KMS-11 (cell line): ENCODE results near the gene TMEM47.

ENCODE experiments used
- H2AFZ ChIP-seq: fragments of 200-600 bp; sonication (generic); 2 replicates; pipeline ENCODE4 v1.6.1; 2016; ENCODE audit warnings: antibody characterized with exemption, mixed run types, low read depth
- H3K27ac ChIP-seq: fragments of 200-600 bp; sonication (generic); 2 replicates; pipeline ENCODE4 v1.6.1; 2016; ENCODE audit warnings: mild to moderate bottlenecking, mixed run types
- H3K27me3 ChIP-seq: fragments of 200-600 bp; sonication (generic); 2 replicates; pipeline ENCODE4 v1.6.1; 2017; ENCODE audit warnings: mild to moderate bottlenecking, low read depth, mixed run types, moderate library complexity; ENCODE audit not compliant: insufficient read depth
- H3K36me3 ChIP-seq: fragments of 200-600 bp; sonication (generic); 2 replicates; pipeline ENCODE4 v1.6.1; 2017; ENCODE audit warnings: mild to moderate bottlenecking, mixed run types; ENCODE audit not compliant: insufficient read depth
- H3K4me1 ChIP-seq: fragments of 200-600 bp; sonication (generic); 2 replicates; pipeline ENCODE4 v1.6.1; 2016; ENCODE audit warnings: mild to moderate bottlenecking, low read depth, mixed run types; ENCODE audit not compliant: poor library complexity, severe bottlenecking
- H3K4me2 ChIP-seq: fragments of 200-600 bp; sonication (generic); 2 replicates; pipeline ENCODE4 v1.7.0; 2016; ENCODE audit warnings: mild to moderate bottlenecking, mixed run types
- H3K4me3 ChIP-seq: fragments of 200-600 bp; sonication (generic); IDR thresholded peaks from 2 replicates; pipeline ENCODE4 v1.6.1; 2017; ENCODE audit warnings: low read depth, low read length, mixed read lengths; ENCODE audit not compliant: insufficient read depth
- H3K79me2 ChIP-seq: fragments of 200-600 bp; sonication (generic); 2 replicates; pipeline ENCODE4 v1.6.1; 2016; ENCODE audit warnings: low read depth, mixed run types; ENCODE audit not compliant: insufficient read depth
- H3K9ac ChIP-seq: fragments of 200-600 bp; sonication (generic); 2 replicates; pipeline ENCODE4 v1.6.1; 2016; ENCODE audit warnings: mild to moderate bottlenecking, mixed run types
- H4K20me1 ChIP-seq: fragments of 200-600 bp; sonication (generic); 2 replicates; pipeline ENCODE4 v1.6.1; 2016; ENCODE audit warnings: mild to moderate bottlenecking, mixed run types; ENCODE audit not compliant: insufficient read depth
- TF ChIP-seq, protein P1 (sequence below): fragments of 200-600 bp; sonication (generic); conservative IDR thresholded peaks from 2 replicates; pipeline ENCODE4 v1.6.1; 2017; ENCODE audit warnings: low read depth, mild to moderate bottlenecking, antibody characterized with exemption, low read length, moderate library complexity, mixed read lengths

The TMEM47 gene

DNA sequence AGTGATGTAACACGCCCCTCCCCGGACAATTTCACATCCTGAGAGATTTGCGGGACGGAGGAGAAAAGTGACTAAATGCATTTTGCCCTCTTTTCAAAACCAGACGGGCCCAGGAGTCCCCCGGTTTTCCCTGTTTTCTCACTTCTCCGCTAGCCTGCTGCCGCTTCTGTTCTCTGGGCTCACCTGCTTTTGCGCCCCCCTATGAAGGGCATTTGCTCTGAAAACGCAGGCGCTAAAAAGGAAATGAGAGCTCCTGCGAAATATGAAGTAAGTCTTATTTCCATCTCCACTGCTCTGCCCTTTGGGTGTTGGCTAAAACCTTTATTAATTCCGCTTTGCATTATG is 613 bp upstream of the TMEM47 start:
- H3K79me2 ChIP-seq: no peaks in the 10 kb centered on the region
- H3K9ac ChIP-seq: peak overlapping the region; percentile 42; the same call in 1 of the 2 replicates
- H3K4me3 ChIP-seq: no peak overlapping the region
- TF ChIP-seq, protein P1, sequence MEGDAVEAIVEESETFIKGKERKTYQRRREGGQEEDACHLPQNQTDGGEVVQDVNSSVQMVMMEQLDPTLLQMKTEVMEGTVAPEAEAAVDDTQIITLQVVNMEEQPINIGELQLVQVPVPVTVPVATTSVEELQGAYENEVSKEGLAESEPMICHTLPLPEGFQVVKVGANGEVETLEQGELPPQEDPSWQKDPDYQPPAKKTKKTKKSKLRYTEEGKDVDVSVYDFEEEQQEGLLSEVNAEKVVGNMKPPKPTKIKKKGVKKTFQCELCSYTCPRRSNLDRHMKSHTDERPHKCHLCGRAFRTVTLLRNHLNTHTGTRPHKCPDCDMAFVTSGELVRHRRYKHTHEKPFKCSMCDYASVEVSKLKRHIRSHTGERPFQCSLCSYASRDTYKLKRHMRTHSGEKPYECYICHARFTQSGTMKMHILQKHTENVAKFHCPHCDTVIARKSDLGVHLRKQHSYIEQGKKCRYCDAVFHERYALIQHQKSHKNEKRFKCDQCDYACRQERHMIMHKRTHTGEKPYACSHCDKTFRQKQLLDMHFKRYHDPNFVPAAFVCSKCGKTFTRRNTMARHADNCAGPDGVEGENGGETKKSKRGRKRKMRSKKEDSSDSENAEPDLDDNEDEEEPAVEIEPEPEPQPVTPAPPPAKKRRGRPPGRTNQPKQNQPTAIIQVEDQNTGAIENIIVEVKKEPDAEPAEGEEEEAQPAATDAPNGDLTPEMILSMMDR: no peak
- peaks cover 7% of the 10 kb centered on the region for H3K4me1 ChIP-seq
- no peak overlapping the region for H3K27ac ChIP-seq
- H3K4me2 ChIP-seq: peak overlapping the region; percentile 78
- no peaks in the 10 kb centered on the region for H3K36me3 ChIP-seq
- H4K20me1 ChIP-seq: no peaks in the 10 kb centered on the region
- no peaks in the 10 kb centered on the region for H3K27me3 ChIP-seq
- peak overlapping the region; percentile 78 for H2AFZ ChIP-seq

DNA sequence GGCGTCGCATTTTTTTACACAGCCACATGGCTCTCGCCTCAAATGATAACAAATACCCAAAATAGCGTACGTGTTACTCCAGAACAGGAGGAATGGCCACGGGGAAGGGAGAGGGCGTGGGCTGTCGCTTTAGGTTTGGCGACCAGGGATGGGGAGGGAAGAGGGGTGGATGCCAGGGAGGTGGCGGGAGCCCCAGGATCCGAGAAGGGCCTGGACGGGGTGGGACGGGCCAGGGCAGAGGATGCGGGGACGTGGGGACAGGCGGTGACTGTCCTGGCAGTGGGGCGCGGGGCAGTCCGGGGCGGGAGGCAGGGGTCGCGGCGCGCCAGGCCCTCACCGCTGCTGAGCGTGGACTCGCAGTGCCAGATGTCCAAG is 631 bp downstream of the TMEM47 start:
- Histone ChIP-seq H3K4me1 (peaks cover 7% of the 10 kb centered on the region), H4K20me1 (no peaks in the 10 kb centered on the region), H3K4me2 (peak overlapping the region; percentile 78), H3K27me3 (no peaks in the 10 kb centered on the region), H3K9ac (no peak overlapping the region), H3K36me3 (no peaks in the 10 kb centered on the region), H3K4me3 (no peak overlapping the region), H3K79me2 (no peaks in the 10 kb centered on the region), H3K27ac (no peak overlapping the region), H2AFZ (peak overlapping the region; percentile 54)
- TF ChIP-seq, protein P1: no peak

DNA sequence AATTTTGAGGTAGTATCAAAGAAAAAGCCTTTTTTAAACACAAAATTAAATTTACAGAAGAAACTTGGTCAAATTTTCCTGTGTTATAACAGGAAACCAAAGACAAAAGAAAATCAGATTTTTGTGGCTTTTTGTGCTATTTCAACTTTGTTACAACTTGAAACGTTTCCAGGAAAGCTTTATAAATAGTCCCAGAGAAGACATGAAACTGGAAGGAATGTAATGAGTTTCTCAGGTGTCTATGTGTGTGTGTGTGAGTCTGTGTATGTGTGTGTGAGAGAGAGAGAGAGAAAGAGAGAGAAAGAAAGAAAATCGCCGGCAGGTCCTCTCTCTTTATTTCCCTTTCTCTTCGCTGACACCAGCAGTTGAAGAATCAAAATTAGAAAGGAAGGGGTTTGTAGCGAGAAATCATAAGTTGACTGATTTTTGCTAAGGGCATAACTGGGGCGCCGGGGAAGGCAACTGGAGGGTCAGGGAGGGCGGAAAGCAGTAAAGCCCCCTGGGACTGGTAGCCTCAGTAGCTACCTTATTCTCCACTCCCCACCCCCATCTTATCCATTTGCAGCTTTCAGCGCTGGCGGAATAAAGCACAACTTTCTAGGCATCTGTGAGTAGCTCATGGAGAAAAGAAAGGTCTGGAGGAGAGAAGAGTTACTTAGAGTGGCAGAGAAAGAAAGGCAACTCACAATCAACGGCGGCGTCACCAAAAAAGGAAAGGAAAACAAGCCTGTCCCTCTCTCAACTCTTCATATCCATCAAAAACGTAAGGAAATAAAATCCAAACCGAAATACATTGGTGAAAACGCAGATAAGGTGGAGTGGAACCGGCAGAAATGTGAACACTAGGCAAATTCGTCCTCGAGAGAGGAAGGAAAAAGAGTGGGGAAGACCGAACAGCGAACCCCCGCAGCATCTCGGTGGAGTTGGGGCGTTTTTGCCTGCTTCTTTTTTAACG is 1.3 kb downstream of the TMEM47 start:
- peak overlapping the region; percentile 54 for H2AFZ ChIP-seq
- no peak overlapping the region for H3K9ac ChIP-seq
- TF ChIP-seq, protein P1: no peak
- H3K36me3 ChIP-seq: no peaks in the 10 kb centered on the region
- peaks cover 7% of the 10 kb centered on the region for H3K4me1 ChIP-seq
- H3K27ac ChIP-seq: no peak overlapping the region
- no peaks in the 10 kb centered on the region for H3K79me2 ChIP-seq
- peak overlapping the region; percentile 78 for H3K4me2 ChIP-seq
- no peak overlapping the region for H3K4me3 ChIP-seq
- no peaks in the 10 kb centered on the region for H4K20me1 ChIP-seq
- H3K27me3 ChIP-seq: no peaks in the 10 kb centered on the region

DNA sequence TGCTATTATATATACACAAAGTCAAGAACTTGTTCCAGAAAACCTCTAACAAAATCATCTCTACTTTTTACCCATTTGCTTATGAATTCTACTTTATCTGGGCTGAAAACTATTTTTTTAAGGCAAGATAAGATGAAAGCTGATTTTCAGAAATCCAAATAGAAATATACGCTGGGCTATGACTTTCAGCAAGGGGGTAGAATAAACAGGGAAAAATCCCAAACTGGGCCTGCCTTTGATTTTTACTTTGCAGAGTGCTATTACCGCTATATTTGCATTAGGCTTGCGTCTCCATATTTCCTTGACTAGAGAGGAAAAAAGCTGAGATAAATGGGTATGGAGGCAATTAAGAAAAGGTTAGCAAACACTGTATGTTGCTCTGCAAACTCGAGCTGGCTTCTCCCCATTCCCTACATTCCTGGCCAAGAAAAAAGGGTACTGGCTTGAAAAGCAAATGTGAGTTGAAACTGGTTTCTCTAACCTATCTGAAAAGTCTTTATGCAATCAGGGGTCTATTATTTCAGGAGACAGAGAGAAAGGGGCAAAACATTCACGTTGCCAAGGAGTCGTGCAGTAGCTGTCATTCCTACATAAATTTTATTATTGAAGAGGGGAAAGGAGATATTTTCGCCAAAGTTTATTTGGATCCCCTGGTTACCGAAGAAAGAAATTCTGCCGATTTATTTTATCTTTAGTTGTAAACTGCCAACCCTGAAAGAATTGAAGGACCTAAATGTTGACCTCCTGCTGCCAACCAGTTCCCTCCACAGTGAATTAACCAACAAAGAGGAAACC is 2.2 kb downstream of the TMEM47 start:
- H3K27ac ChIP-seq: no peak overlapping the region

More for the DNA sequence above, 2.2 kb downstream of the TMEM47 start:
- no peaks in the 10 kb centered on the region for H4K20me1 ChIP-seq
- H3K9ac ChIP-seq: no peak overlapping the region
- H3K79me2 ChIP-seq: no peaks in the 10 kb centered on the region
- peaks cover 7% of the 10 kb centered on the region for H3K4me1 ChIP-seq
- no peaks in the 10 kb centered on the region for H3K36me3 ChIP-seq
- H3K4me3 ChIP-seq: no peak overlapping the region
- H3K4me2 ChIP-seq: peak overlapping the region; percentile 78; the same call in 1 of the 2 replicates
- TF ChIP-seq, protein P1: no peak
- no peaks in the 10 kb centered on the region for H3K27me3 ChIP-seq
- H2AFZ ChIP-seq: no peak overlapping the region
